ENCODE measurements around the gene PARD3.

PARD3 gene

GRCh38 chr10:34858003-34858402 is 42.9 kb upstream of the PARD3 start:
- DNase-seq: no peak
- H3K36me3 ChIP-seq: no peaks in the 10 kb centered on the region
- no peaks in the 10 kb centered on the region for H3K9me3 ChIP-seq
- TF ChIP-seq CTCF (IDR thresholded peaks at IDR 0.05): no peak
- H3K4me3 ChIP-seq: no peak overlapping the region
- no peak overlapping the region for H3K27ac ChIP-seq
- peaks cover 0 to 9% (median 2%) of the 10 kb centered on the region in 4 donors for H3K4me1 ChIP-seq
- H3K27me3 ChIP-seq: peaks cover 0 to 16% of the 10 kb centered on the region in 2 donors
- intact Hi-C loops (cut with DNase I; ENCODE audit: low total_unique reads): no loop called here

- H3K4me3 ChIP-seq: no peak overlapping the region
- DNase-seq: no peak
- no peaks in the 10 kb centered on the region for H3K9me3 ChIP-seq
- intact Hi-C loops (cut with DNase I; ENCODE audit: low total_unique reads): no loop called here
- no peaks in the 10 kb centered on the region for H3K36me3 ChIP-seq
- no peak for TF ChIP-seq CTCF (IDR thresholded peaks at IDR 0.05)
- H3K27ac ChIP-seq: no peak overlapping the region
- peaks cover 0 to 16% of the 10 kb centered on the region in 2 donors for H3K27me3 ChIP-seq
- no peaks in the 10 kb centered on the region for H3K4me1 ChIP-seq
Measured at GRCh38 chr10:34854147-34854601, 39.1 kb upstream of the PARD3 start.

GRCh38 chr10:34853357-34853756 is 38.3 kb upstream of the PARD3 start:
- DNase-seq: no peak
- Histone ChIP-seq H3K27me3 (peaks cover 0 to 10% of the 10 kb centered on the region in 2 donors), H3K9me3 (no peaks in the 10 kb centered on the region), H3K4me1 (no peaks in the 10 kb centered on the region), H3K4me3 (no peak overlapping the region), H3K36me3 (no peaks in the 10 kb centered on the region), H3K27ac (no peak overlapping the region)
- TF ChIP-seq CTCF (IDR thresholded peaks at IDR 0.05): no peak
- intact Hi-C loops (cut with DNase I; ENCODE audit: low total_unique reads): no loop called here

- no peaks in the 10 kb centered on the region for H3K36me3 ChIP-seq
- H3K4me3 ChIP-seq: no peak overlapping the region
- DNase-seq: no peak
- intact Hi-C loops (cut with DNase I; ENCODE audit: low total_unique reads): no loop called here
- H3K27ac ChIP-seq: no peak overlapping the region
- H3K27me3 ChIP-seq: no peaks in the 10 kb centered on the region
- TF ChIP-seq CTCF (IDR thresholded peaks at IDR 0.05): no peak
- no peaks in the 10 kb centered on the region for H3K4me1 ChIP-seq
- no peaks in the 10 kb centered on the region for H3K9me3 ChIP-seq
Measured at GRCh38 chr10:34850558-34850957, 35.5 kb upstream of the PARD3 start.

- intact Hi-C loops (cut with DNase I; ENCODE audit: low total_unique reads): no loop called here
- TF ChIP-seq CTCF (IDR thresholded peaks at IDR 0.05): no peak
- no peaks in the 10 kb centered on the region for H3K27me3 ChIP-seq
- H3K4me3 ChIP-seq: no peak overlapping the region
- DNase-seq: no peak
- no peak overlapping the region for H3K27ac ChIP-seq
- H3K4me1 ChIP-seq: no peaks in the 10 kb centered on the region
- no peaks in the 10 kb centered on the region for H3K9me3 ChIP-seq
- H3K36me3 ChIP-seq: no peaks in the 10 kb centered on the region
Measured at GRCh38 chr10:34850036-34850435, 34.9 kb upstream of the PARD3 start.

- Histone ChIP-seq H3K27me3 (no peaks in the 10 kb centered on the region), H3K36me3 (no peaks in the 10 kb centered on the region), H3K9me3 (no peaks in the 10 kb centered on the region), H3K4me3 (no peak overlapping the region), H3K27ac (no peak overlapping the region), H3K4me1 (no peaks in the 10 kb centered on the region)
- DNase-seq: no peak
- no peak for TF ChIP-seq CTCF (IDR thresholded peaks at IDR 0.05)
- intact Hi-C loops (cut with DNase I; ENCODE audit: low total_unique reads): no loop called here
Measured at GRCh38 chr10:34845070-34845469, 30.0 kb upstream of the PARD3 start.
